HG03159 (cell line): Measurements from ENCODE around the gene KCNQ5.
"Not testable (repeated sequence)": the region's sequence is repeated elsewhere in the genome, so short reads cannot be mapped to it uniquely, and the experiment has no call there.

ENCODE experiments used
- ATAC-seq: cut with Tn5 transposase; IDR thresholded peaks from one replicate; pipeline ENCODE4 v1.9.1; 2021; ENCODE audit warnings: mild to moderate bottlenecking, moderate library complexity; ENCODE audit not compliant: unreplicated experiment

Gene KCNQ5

GRCh38 chr6:73227606-73228255 lies 605.9 kb downstream of the KCNQ5 start:
- ATAC-seq: no peak

GRCh38 chr6:73231986-73232391 lies 610.1 kb downstream of the KCNQ5 start:
- no peak for ATAC-seq

- ATAC-seq: no peak
Observed at GRCh38 chr6:73233048-73233447, 611.2 kb downstream of the KCNQ5 start.

GRCh38 chr6:73233971-73234370 lies 612.1 kb downstream of the KCNQ5 start:
- not testable (repeated sequence) for ATAC-seq

DNA sequence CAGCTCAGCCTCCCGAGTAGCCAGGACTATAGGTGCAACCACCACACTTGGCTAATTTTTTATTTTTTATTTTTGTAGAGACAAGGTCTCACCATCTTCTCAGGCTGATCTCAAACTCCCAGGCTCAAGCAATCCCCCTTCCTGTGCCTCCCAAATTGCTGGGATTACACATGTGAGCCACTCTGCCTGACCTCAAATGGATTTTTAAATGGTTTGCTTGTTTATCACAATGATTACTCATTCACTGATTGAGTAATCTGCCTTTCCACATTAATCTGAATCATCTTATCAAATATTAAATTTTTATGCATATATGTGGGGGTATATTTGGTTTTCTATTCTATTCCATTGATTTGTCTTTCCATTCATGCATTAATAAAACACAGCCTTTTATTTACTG lies 612.9 kb downstream of the KCNQ5 start:
- ATAC-seq: no peak

DNA sequence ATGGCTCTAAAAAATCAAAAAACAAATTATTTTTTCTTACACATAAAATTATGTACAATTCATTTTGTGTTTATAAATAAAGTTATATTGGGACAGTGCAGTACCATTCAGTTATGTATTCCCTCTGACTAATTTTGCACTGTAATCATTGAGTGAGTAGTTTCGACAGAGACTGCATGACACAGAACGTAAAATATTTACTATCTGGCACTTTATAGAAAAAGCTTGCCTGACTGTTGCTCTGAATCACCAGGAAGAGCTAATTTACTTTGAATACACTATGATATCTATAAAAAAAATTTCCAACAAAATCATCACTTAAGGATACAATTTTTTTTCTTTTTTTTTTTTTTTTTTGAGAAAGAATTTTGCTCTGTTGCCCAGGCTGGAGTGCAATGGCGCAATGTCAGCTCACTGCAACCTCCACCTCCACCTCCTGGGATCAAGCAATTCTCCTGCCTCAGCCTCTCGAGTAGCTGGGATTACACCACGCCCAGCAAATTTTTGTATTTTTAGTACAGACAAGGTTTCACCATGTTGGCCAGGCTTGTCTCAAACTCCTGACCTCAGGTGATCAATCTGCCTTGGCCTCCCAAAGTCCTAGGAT lies 614.4 kb downstream of the KCNQ5 start:
- no peak for ATAC-seq

- ATAC-seq: no peak
Observed at GRCh38 chr6:73240730-73241129, 618.9 kb downstream of the KCNQ5 start.

DNA sequence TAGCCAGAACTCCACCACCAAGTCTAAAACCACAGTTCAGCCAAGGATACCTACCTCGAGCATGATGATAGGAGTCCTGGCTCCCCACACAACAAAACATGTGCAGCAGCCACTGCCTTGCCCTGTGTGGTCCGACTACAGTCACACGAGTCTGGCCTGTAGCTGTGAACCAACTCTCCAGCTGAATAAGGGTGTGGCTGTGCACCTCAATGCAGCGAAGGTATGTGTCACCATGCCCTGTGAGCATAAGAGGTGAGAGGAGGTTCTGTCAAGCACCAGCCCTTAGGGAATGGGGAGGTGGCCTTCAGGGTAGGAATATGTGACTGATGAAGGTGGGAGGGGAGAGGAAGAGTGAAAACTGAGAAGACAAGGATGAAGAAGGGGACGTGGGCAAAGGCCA lies 620.1 kb downstream of the KCNQ5 start:
- no peak for ATAC-seq
